Esophagus squamous epithelium (tissue), 4 donors: ENCODE results near the gene WDR37.

Experiments used
- CTCF ChIP-seq, 6 experiments: fragments of 450-650 bp in 4 of 6; fragments of 200-600 bp in 2 of 6; sonication (generic) in 2 of 6; IDR thresholded peaks; one replicate each; pipeline ENCODE4 v1.5.1; 2016 to 2019; ENCODE audit warnings: antibody characterized with exemption in 6 of 6, mild to moderate bottlenecking in 4 of 6, moderate library complexity in 4 of 6
- POLR2A ChIP-seq, 4 donors: fragments of 450-650 bp; IDR thresholded peaks; one replicate each; pipeline ENCODE4 v1.6.1; 2017; ENCODE audit warnings: antibody characterized with exemption in 4 of 4, mild to moderate bottlenecking in 4 of 4, moderate library complexity in 3 of 4

- no peak for TF ChIP-seq CTCF (IDR thresholded peaks at IDR 0.05)
- no peak for TF ChIP-seq POLR2A (IDR thresholded peaks at IDR 0.05)
Observed at GRCh38 chr10:1134156-1134555, 78.0 kb downstream of the WDR37 start.
